Epithelial cell of proximal tubule (primary cell): ENCODE data around the gene SMNDC1. TPM values are rescaled to one million over a fixed set of nuclear protein-coding genes. Genes with fewer than 3 reads are reported as not detected.
"Not testable (repeated sequence)": the region's sequence is repeated elsewhere in the genome, so short reads cannot be mapped to it uniquely, and the experiment has no call there.

Experiments used
- DNase-seq: peaks from one replicate; pipeline ENCODE4 v3.0.0-alpha.2; 2011; ENCODE audit warnings: low read depth
- H3K4me3 ChIP-seq: 2 replicates; pipeline ENCODE4 v1.5.1; 2011; ENCODE audit warnings: low read depth, mild to moderate bottlenecking, low read length
- total RNA-seq: library from RNA; depleted of rRNA; stranded (reverse); fragments of >200 nt; gene quantifications from 2 replicates; pipeline ENCODE4 v1.2.3, GENCODE V29; 2015
- TF ChIP-seq, protein P1 (sequence below): conservative IDR thresholded peaks from 2 replicates; pipeline ENCODE4 v1.5.1; 2012; ENCODE audit warnings: low read depth, mild to moderate bottlenecking, low read length

Gene SMNDC1
- total RNA-seq, 1 donor from 2014 or later: 5.9 TPM

DNA sequence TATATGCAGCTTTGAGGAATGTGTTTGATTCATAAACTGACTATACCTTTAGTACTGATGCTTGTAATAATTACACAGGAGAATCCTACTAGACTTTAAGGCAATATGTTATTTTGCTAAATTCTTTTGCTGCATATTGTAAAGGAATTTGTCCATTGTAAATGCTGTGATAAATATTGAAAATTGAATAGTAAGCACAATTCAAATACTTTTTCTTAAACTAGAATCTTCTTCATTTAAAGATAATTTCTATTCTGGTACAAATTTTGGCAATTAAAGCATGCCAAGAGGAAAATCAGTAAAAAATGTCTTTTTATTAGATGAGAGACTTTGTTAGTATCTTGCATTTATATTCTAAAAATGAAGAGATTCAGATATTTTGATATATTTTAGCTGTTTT, 45.4 kb downstream of the SMNDC1 start:
- TF ChIP-seq, protein P1, sequence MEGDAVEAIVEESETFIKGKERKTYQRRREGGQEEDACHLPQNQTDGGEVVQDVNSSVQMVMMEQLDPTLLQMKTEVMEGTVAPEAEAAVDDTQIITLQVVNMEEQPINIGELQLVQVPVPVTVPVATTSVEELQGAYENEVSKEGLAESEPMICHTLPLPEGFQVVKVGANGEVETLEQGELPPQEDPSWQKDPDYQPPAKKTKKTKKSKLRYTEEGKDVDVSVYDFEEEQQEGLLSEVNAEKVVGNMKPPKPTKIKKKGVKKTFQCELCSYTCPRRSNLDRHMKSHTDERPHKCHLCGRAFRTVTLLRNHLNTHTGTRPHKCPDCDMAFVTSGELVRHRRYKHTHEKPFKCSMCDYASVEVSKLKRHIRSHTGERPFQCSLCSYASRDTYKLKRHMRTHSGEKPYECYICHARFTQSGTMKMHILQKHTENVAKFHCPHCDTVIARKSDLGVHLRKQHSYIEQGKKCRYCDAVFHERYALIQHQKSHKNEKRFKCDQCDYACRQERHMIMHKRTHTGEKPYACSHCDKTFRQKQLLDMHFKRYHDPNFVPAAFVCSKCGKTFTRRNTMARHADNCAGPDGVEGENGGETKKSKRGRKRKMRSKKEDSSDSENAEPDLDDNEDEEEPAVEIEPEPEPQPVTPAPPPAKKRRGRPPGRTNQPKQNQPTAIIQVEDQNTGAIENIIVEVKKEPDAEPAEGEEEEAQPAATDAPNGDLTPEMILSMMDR: no peak
- DNase-seq: no peak
- no peak overlapping the region for H3K4me3 ChIP-seq

DNA sequence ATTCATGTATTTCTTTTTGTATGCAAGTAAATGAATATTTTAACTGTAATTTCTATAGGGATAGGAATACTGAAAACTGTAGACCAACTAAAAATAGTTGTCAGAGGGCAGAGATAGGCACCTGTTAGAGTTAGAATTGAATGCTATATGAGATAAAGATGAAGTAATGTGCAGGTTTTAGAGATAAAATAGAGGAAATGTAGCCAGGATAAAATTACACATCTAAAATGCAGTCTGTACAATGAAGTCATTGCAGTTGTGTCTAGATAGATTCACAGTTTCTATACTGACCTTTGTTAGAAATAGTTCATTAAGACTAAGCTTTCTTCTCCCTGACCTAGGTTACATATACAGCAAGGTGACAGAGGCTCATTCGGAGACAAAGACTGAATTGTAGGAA, 46.2 kb downstream of the SMNDC1 start:
- H3K4me3 ChIP-seq: no peak overlapping the region
- TF ChIP-seq, protein P1: no peak
- DNase-seq: no peak

DNA sequence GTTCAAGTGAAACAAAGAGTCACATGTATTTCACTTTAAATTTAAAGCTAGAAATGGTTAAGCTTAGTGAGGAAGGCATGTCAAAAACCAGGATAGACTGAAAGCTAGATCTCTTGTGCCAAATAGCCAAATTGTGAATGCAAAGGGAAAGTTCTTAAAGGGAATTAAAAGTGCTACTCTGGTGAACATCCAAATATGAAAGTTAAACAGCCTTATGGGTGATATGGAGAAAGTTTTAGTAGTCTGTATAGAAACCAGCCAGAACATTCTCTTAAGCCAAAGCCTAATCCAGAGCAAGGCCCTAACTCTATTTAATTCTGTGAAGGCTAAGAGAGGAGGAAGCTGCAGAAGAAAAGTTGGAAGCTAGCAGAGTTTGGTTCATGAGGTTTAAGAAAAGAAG, 50.3 kb downstream of the SMNDC1 start:
- TF ChIP-seq, protein P1: no peak
- no peak for DNase-seq
- H3K4me3 ChIP-seq: no peak overlapping the region

DNA sequence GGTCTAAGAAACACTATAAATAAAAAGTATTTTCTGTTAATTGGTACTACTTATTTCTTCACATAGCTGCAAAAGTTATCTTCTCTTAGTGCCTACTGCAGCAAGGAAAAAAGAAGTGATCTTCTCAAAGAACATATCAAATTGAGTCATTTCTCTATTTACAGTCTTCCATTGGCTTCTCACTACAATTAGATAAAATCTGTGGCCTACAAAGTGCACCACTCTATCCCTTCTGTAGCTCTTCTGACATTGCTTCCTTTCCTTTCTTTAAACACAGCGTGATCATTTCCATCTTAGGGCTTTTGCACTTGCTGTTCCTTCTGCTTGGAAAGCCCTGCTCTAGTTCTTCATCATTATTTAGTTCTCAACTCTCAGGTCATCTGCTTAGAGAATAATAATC, 52.6 kb downstream of the SMNDC1 start:
- no peak overlapping the region for H3K4me3 ChIP-seq
- DNase-seq: no peak
- TF ChIP-seq, protein P1: no peak

DNA sequence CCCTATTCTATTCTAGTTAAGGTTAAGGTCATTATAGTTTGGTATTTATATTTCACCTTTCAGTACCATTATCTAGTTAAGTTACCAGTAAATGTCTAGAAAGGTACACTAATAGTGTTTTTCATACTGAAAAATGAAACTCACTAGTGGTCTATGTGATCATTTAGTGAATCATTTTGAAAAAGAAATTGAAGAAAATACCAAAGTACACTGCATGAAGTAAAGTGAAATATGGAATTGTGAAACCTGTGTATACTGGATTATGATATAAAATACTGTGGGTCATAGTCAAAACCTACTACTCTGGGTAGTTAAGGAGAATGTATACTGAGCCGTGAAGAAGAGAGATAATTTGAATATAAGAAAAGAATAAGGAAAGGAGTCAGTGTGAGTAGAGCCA, 53.3 kb downstream of the SMNDC1 start:
- not testable (repeated sequence) for H3K4me3 ChIP-seq, DNase-seq

DNA sequence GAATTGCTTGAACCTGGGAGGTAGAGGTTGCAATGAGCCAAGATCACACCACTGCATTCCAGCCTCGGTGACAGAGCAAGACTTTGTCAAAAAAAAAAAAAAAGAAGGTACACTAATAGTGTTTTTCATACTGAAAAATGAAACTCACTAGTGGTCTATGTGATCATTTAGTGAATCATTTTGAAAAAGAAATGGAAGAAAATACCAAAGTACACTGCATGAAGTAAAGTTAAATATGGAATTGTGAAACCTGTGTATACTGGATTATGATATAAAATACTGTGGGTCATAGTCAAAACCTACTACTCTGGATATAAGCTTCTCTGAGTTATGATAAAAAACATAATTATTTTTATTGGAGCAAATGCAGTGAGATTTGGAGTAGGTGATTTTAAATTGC, 55.2 kb downstream of the SMNDC1 start:
- not testable (repeated sequence) for H3K4me3 ChIP-seq, DNase-seq

DNA sequence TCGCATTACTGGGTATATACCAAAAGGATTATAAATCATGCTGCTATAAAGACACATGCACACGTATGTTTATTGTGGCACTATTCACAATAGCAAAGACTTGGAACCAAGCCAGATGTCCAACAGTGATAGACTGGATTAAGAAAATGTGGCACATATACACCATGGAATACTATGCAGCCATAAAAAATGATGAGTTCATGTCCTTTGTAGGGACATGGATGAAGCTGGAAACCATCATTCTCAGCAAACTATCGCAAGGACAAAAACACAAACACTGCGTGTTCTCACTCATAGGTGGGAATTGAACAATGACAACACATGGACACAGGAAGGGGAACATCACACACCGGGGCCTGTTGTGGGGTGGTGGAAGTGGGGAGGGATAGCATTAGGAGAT, 56.9 kb downstream of the SMNDC1 start:
- DNase-seq, H3K4me3 ChIP-seq: not testable (repeated sequence)

DNA sequence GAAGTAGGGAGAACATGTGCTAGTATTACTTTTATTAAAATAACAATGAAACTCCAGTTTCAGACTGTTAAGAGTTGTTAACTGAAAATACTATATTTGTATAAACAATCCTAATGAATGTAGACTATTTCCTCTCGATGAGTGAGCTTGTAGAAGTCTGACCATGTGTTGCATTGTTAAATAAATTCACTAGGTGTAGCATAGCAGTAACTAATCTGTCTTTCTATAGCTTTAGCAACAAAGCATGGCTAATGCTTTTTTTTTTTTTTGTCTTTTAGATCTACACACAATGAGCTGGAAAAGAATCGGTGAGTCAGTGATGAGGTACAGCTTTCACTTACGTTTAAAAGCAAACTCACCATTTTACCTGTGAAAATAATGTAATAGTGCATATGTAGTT, 60.2 kb downstream of the SMNDC1 start:
- no peak overlapping the region for H3K4me3 ChIP-seq
- DNase-seq: no peak

More for the DNA sequence above, 60.2 kb downstream of the SMNDC1 start:
- TF ChIP-seq, protein P1: no peak
